H9 (cell line): ENCODE measurements around the gene PNPLA1. TPM values are rescaled to one million over a fixed set of nuclear protein-coding genes. Genes with fewer than 3 reads are reported as not detected.

Source experiments
- DNase-seq: peaks from one replicate; pipeline ENCODE4 v3.0.0-alpha.2; 2017
- H2AFZ ChIP-seq: one replicate; pipeline ENCODE4 v1.6.1; 2013; ENCODE audit warnings: mild to moderate bottlenecking, low read length, control low read depth, moderate library complexity
- H2AK5ac ChIP-seq: 2 replicates; pipeline ENCODE4 v1.6.1; 2013; ENCODE audit warnings: low read length, control low read depth, mixed read lengths; ENCODE audit not compliant: insufficient read length
- H2BK120ac ChIP-seq: one replicate; pipeline ENCODE4 v1.6.1; 2013; ENCODE audit warnings: low read depth, mild to moderate bottlenecking, low read length, control low read depth, inconsistent platforms; ENCODE audit not compliant: poor library complexity, severe bottlenecking
- H2BK12ac ChIP-seq: 2 replicates; pipeline ENCODE4 v1.6.1; 2013; ENCODE audit warnings: low read length, control low read depth, mixed read lengths, low read depth; ENCODE audit not compliant: insufficient read length
- H2BK15ac ChIP-seq: 2 replicates; pipeline ENCODE4 v1.6.1; 2013; ENCODE audit warnings: low read depth, low read length, control low read depth
- H2BK20ac ChIP-seq: one replicate; pipeline ENCODE4 v1.6.1; 2013; ENCODE audit warnings: low read depth, mild to moderate bottlenecking, low read length, control low read depth, inconsistent platforms; ENCODE audit not compliant: poor library complexity, severe bottlenecking
- H2BK5ac ChIP-seq: 2 replicates; pipeline ENCODE4 v1.6.1; 2013; ENCODE audit warnings: low read length, control low read depth, mixed read lengths; ENCODE audit not compliant: insufficient read length
- H3K14ac ChIP-seq: 2 replicates; pipeline ENCODE4 v1.6.1; 2013; ENCODE audit warnings: low read length, control low read depth; ENCODE audit not compliant: insufficient read depth
- H3K18ac ChIP-seq: 2 replicates; pipeline ENCODE4 v1.6.1; 2013; ENCODE audit warnings: low read depth, mild to moderate bottlenecking, mixed read lengths, low read length, control low read depth; ENCODE audit not compliant: insufficient read length
- H3K23ac ChIP-seq: 2 replicates; pipeline ENCODE4 v1.6.1; 2013; ENCODE audit warnings: low read length, control low read depth, mixed read lengths, low read depth; ENCODE audit not compliant: insufficient read length
- H3K23me2 ChIP-seq: 2 replicates; pipeline ENCODE4 v1.6.1; 2013; ENCODE audit warnings: low read depth, mild to moderate bottlenecking, mixed read lengths, low read length, control low read depth; ENCODE audit not compliant: insufficient read length, poor library complexity, severe bottlenecking
- H3K27ac ChIP-seq: 2 replicates; pipeline ENCODE4 v1.5.1; 2013; ENCODE audit warnings: low read length, control low read depth, mixed read lengths, low read depth; ENCODE audit not compliant: insufficient read length
- H3K27me3 ChIP-seq: 2 replicates; pipeline ENCODE4 v1.6.1; 2013; ENCODE audit warnings: low read length, control low read depth, inconsistent platforms; ENCODE audit not compliant: insufficient read depth
- H3K4ac ChIP-seq: 2 replicates; pipeline ENCODE4 v1.6.1; 2013; ENCODE audit warnings: low read depth, mild to moderate bottlenecking, control low read depth, inconsistent platforms, low read length, moderate library complexity
- H3K4me1 ChIP-seq: 2 replicates; pipeline ENCODE4 v1.6.1; 2013; ENCODE audit warnings: low read length, control low read depth, inconsistent platforms; ENCODE audit not compliant: insufficient read depth
- H3K4me2 ChIP-seq: 2 replicates; pipeline ENCODE4 v1.6.1; 2013; ENCODE audit warnings: low read length, control low read depth, mixed read lengths; ENCODE audit not compliant: insufficient read length, insufficient read depth
- H3K56ac ChIP-seq: 2 replicates; pipeline ENCODE4 v1.6.1; 2013; ENCODE audit warnings: low read depth, mild to moderate bottlenecking, mixed read lengths, low read length, control low read depth; ENCODE audit not compliant: insufficient read length
- H3K79me1 ChIP-seq: 2 replicates; pipeline ENCODE4 v1.6.1; 2013; ENCODE audit warnings: low read depth, mild to moderate bottlenecking, moderate library complexity, low read length, control low read depth, inconsistent platforms; ENCODE audit not compliant: insufficient read depth, poor library complexity, severe bottlenecking
- H3K79me2 ChIP-seq: 2 replicates; pipeline ENCODE4 v1.6.1; 2013; ENCODE audit warnings: low read length, control low read depth, inconsistent platforms; ENCODE audit not compliant: insufficient read depth
- H3K9ac ChIP-seq: 2 replicates; pipeline ENCODE4 v1.6.1; 2013; ENCODE audit warnings: low read length, control low read depth, mixed read lengths; ENCODE audit not compliant: insufficient read length; ENCODE audit errors: extremely low read depth
- H3K9me3 ChIP-seq: one replicate; pipeline ENCODE4 v1.6.1; 2013; ENCODE audit warnings: low read depth, low read length, inconsistent platforms; ENCODE audit not compliant: control insufficient read depth
- H3T11ph ChIP-seq: one replicate; pipeline ENCODE4 v1.6.1; 2013; ENCODE audit warnings: mild to moderate bottlenecking, low read length, control low read depth, inconsistent platforms
- H4K20me1 ChIP-seq: one replicate; pipeline ENCODE4 v1.6.1; 2013; ENCODE audit not compliant: control insufficient read depth, insufficient read length, insufficient read depth
- H4K5ac ChIP-seq: 2 replicates; pipeline ENCODE4 v1.6.1; 2013; ENCODE audit warnings: low read depth, mild to moderate bottlenecking, mixed read lengths, low read length, control low read depth; ENCODE audit not compliant: insufficient read length
- H4K8ac ChIP-seq: replicated peaks from 2 replicates; pipeline ENCODE4 v1.6.1; 2013; ENCODE audit warnings: low read length, control low read depth, mixed read lengths, low read depth; ENCODE audit not compliant: insufficient read length
- H4K91ac ChIP-seq: 2 replicates; pipeline ENCODE4 v1.6.1; 2013; ENCODE audit warnings: low read depth, mild to moderate bottlenecking, moderate library complexity, mixed read lengths, low read length, control low read depth; ENCODE audit not compliant: insufficient read length
- H3K27ac Mint-ChIP-seq, 3 experiments: 2 replicates in 2 of 3; 3 replicates in 1 of 3; pipeline ENCODE4 v1.8.0; 2020 to 2021; ENCODE audit warnings: mixed read lengths in 3 of 3, mild to moderate bottlenecking in 1 of 3, moderate library complexity in 1 of 3
- H3K27me3 Mint-ChIP-seq: 2 replicates; pipeline ENCODE4 v1.8.0; 2021; ENCODE audit warnings: low read depth, mild to moderate bottlenecking, moderate library complexity, mixed read lengths
- H3K36me3 Mint-ChIP-seq, 3 experiments: 2 replicates in 2 of 3; 3 replicates in 1 of 3; pipeline ENCODE4 v1.8.0; 2020 to 2021; ENCODE audit warnings: low read depth in 3 of 3, mixed read lengths in 3 of 3; ENCODE audit not compliant: insufficient read depth in 1 of 3
- H3K4me1 Mint-ChIP-seq, 2 experiments: 2 replicates each; pipeline ENCODE4 v1.8.0; 2020; ENCODE audit warnings: mixed read lengths in 2 of 2
- H3K4me3 Mint-ChIP-seq, 2 experiments: 2 replicates in 1 of 2; 3 replicates in 1 of 2; pipeline ENCODE4 v1.8.0; 2020 to 2021; ENCODE audit warnings: mild to moderate bottlenecking in 2 of 2, mixed read lengths in 2 of 2, moderate library complexity in 1 of 2
- H3K9me3 Mint-ChIP-seq, 2 experiments: 2 replicates in 1 of 2; 3 replicates in 1 of 2; pipeline ENCODE4 v1.8.0; 2020; ENCODE audit warnings: mild to moderate bottlenecking in 2 of 2, mixed read lengths in 2 of 2, moderate library complexity in 1 of 2
- WGBS: extraction: QIAGEN DNeasy Blood & Tissue Kit; methylation state at CpG from one replicate; pipeline ENCODE4 v1.1.7; 2013; ENCODE audit warnings: missing lambda C conversion rate, low lambda C conversion rate, mixed read lengths; ENCODE audit not compliant: insufficient read length; ENCODE audit errors: extremely low coverage; 5-methylcytosine and 5-hydroxymethylcytosine counted together
- total RNA-seq: library from RNA; stranded (reverse); gene quantifications from 2 replicates; pipeline ENCODE4 v1.2.1, GENCODE V29; 2021
- TF ChIP-seq, protein P1 (sequence below): fragments of 200-600 bp; sonication (generic); conservative IDR thresholded peaks from 3 replicates; pipeline ENCODE4 v1.8.0; 2021; ENCODE audit warnings: antibody characterized with exemption, mild to moderate bottlenecking

The PNPLA1 gene
- total RNA-seq, 1 experiment from 2014 or later: 0.09 TPM

DNA sequence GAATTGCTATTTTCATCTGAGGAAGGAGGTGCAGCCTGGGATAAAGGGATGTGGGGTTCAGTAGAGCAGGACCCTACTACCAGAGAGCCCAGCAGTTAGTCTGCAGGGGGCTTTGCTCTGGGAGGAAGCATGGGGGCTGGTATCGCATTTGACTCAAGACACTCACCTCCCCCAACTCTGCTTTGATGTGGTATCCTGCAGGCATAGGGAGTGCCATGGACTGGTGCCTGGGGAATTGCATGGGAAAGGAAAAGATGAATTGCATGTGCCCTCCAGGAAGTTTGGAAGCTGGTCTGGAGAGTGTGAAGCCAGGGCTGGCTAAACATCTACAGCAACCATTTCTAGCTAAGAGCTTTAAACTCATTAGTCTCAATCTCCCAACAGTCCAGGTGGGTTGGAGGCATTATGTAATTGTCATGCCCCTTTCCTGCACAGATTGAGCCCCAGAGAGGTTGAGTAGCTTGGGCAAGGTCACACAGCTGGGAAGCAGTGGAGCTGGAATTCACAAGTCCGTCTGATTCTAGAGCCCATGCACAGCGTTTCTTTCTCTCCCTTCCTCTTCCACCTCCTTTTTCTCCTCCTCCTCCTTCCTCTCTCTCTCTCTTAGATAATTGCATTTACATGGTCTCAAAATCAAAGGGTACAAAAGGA lies 26.2 kb upstream of the PNPLA1 start:
- no peaks in the 10 kb centered on the region; the same call in 1 of the 2 replicates for H3K27me3 Mint-ChIP-seq
- TF ChIP-seq, protein P1, sequence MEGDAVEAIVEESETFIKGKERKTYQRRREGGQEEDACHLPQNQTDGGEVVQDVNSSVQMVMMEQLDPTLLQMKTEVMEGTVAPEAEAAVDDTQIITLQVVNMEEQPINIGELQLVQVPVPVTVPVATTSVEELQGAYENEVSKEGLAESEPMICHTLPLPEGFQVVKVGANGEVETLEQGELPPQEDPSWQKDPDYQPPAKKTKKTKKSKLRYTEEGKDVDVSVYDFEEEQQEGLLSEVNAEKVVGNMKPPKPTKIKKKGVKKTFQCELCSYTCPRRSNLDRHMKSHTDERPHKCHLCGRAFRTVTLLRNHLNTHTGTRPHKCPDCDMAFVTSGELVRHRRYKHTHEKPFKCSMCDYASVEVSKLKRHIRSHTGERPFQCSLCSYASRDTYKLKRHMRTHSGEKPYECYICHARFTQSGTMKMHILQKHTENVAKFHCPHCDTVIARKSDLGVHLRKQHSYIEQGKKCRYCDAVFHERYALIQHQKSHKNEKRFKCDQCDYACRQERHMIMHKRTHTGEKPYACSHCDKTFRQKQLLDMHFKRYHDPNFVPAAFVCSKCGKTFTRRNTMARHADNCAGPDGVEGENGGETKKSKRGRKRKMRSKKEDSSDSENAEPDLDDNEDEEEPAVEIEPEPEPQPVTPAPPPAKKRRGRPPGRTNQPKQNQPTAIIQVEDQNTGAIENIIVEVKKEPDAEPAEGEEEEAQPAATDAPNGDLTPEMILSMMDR: no peak
- H3K9me3 Mint-ChIP-seq: no peaks in the 10 kb centered on the region

More for the DNA sequence above, 26.2 kb upstream of the PNPLA1 start:
- no peaks in the 10 kb centered on the region for H3K23me2 ChIP-seq
- no peak overlapping the region for H2BK20ac ChIP-seq
- no peak overlapping the region for H3K4ac ChIP-seq
- H3K27ac Mint-ChIP-seq: no peak overlapping the region; a peak in 1 of 7 replicates
- no peaks in the 10 kb centered on the region; a peak in 1 of 7 replicates for H3K36me3 Mint-ChIP-seq
- peaks cover 12% of the 10 kb centered on the region; the same call in 1 of the 2 replicates for H3K4me1 ChIP-seq
- no peak for DNase-seq
- no peak overlapping the region for H4K91ac ChIP-seq
- no peaks in the 10 kb centered on the region for H3K27me3 ChIP-seq
- no CpG with 5 or more reads among the region's 3 CpGs for WGBS
- no peak overlapping the region for H2BK120ac ChIP-seq
- no peaks in the 10 kb centered on the region for H3K79me1 ChIP-seq
- no peak overlapping the region for H3K14ac ChIP-seq
- H2AFZ ChIP-seq: no peak overlapping the region
- no peak overlapping the region for H2AK5ac ChIP-seq
- peaks cover 42 to 57% of the 10 kb centered on the region in 2 experiments for H3K4me1 Mint-ChIP-seq
- H4K5ac ChIP-seq: no peak overlapping the region
- no peak overlapping the region for H3K23ac ChIP-seq
- no peak overlapping the region for H3K4me2 ChIP-seq
- H3T11ph ChIP-seq: no peak overlapping the region
- H3K27ac ChIP-seq: no peak overlapping the region
- no peak overlapping the region for H2BK5ac ChIP-seq
- no peaks in the 10 kb centered on the region for H3K79me2 ChIP-seq
- H3K56ac ChIP-seq: no peak overlapping the region
- H3K18ac ChIP-seq: no peak overlapping the region
- H3K9ac ChIP-seq: no peak overlapping the region
- no peaks in the 10 kb centered on the region for H4K20me1 ChIP-seq
- H2BK12ac ChIP-seq: no peak overlapping the region
- no peaks in the 10 kb centered on the region for H3K9me3 ChIP-seq
- H2BK15ac ChIP-seq: no peak overlapping the region
- H4K8ac ChIP-seq: no peak overlapping the region
- H3K4me3 Mint-ChIP-seq: no peak overlapping the region
